Endothelial cell of umbilical vein (primary cell): Measurements from ENCODE around the gene RPH3AL. TPM values are rescaled to one million over a fixed set of nuclear protein-coding genes. Genes with fewer than 3 reads are reported as not detected.

Experiments
- BruUV-seq: library from RNA; stranded (reverse); fragments of 400-500 nt; replicated peaks from 2 replicates; lab custom pipeline; 2021; lab: Mats Ljungman, UMichigan
- CTCF ChIA-PET: fragments of 300-600, 350-600 bp; sonication (Branson Sonifier 250); formaldehyde crosslinking; loops from one replicate; lab custom pipeline; 2021; ENCODE audit warnings: antibody characterized with exemption, inconsistent platforms; lab: Charles Lee
- POLR2A ChIA-PET: fragments of 300-600, 350-600 bp; sonication (Branson Sonifier 250); formaldehyde crosslinking; loops from one replicate; lab custom pipeline; 2021; ENCODE audit warnings: antibody characterized with exemption, inconsistent platforms; lab: Charles Lee
- DNase-seq: peaks from one replicate; pipeline ENCODE4 v3.0.0-alpha.2; 2011; ENCODE audit warnings: low read depth, low spot score
- FAIRE-seq: peaks from 2 replicates; lab custom pipeline; 2011; peaks lifted over from hg19 to GRCh38; lab: Jason Lieb, UNC
- H2AFZ ChIP-seq: 2 replicates; pipeline ENCODE4 v1.6.0; 2012; ENCODE audit warnings: low read depth, low read length, control low read depth, inconsistent platforms
- H3K27ac ChIP-seq: 2 replicates; pipeline ENCODE4 v1.5.1; 2011; ENCODE audit warnings: low read depth, mild to moderate bottlenecking, control low read depth, low read length, moderate library complexity; ENCODE audit not compliant: insufficient read depth
- H3K27me3 ChIP-seq, 2 experiments: 2 replicates each; pipeline versions ENCODE4 v1.6.0 to v1.6.1; 2011; ENCODE audit warnings: low read length in 2 of 2, mixed read lengths in 1 of 2; ENCODE audit not compliant: control insufficient read depth in 2 of 2, insufficient read depth in 2 of 2
- H3K36me3 ChIP-seq, 2 experiments: 2 replicates in 1 of 2; 3 replicates in 1 of 2; pipeline ENCODE4 v1.5.1; 2011; ENCODE audit warnings: low read length in 2 of 2, mild to moderate bottlenecking in 1 of 2, moderate library complexity in 1 of 2; ENCODE audit not compliant: control insufficient read depth in 2 of 2, insufficient read depth in 2 of 2; ENCODE audit errors: extremely low read depth in 1 of 2
- H3K4me1 ChIP-seq: 3 replicates; pipeline ENCODE4 v1.5.1; 2011; ENCODE audit warnings: mild to moderate bottlenecking, low read length; ENCODE audit not compliant: control insufficient read depth, insufficient read depth; ENCODE audit errors: extremely low read depth
- H3K4me2 ChIP-seq: 2 replicates; pipeline ENCODE4 v1.6.1; 2011; ENCODE audit warnings: low read length, control low read depth, mixed read lengths; ENCODE audit not compliant: insufficient read depth
- H3K4me3 ChIP-seq, 3 experiments: fragments of 200-600 bp in 1 of 3; sonication (generic), shearing (Covaris generic) in 1 of 3; replicated peaks in 1 of 3; 2 replicates each; pipeline ENCODE4 v1.5.1; 2011 to 2016; ENCODE audit warnings: control low read depth in 3 of 3, low read length in 3 of 3, mild to moderate bottlenecking in 2 of 3, inconsistent platforms in 1 of 3, low read depth in 1 of 3, moderate library complexity in 1 of 3; ENCODE audit not compliant: insufficient read depth in 1 of 3
- H3K79me2 ChIP-seq: 2 replicates; pipeline ENCODE4 v1.6.0; 2012; ENCODE audit warnings: low read length, inconsistent platforms; ENCODE audit not compliant: control insufficient read depth, insufficient read depth
- H3K9ac ChIP-seq: replicated peaks from 2 replicates; pipeline ENCODE3; 2011; ENCODE audit warnings: low read length, control low read depth; ENCODE audit not compliant: insufficient read depth; ENCODE audit errors: extremely low read depth
- H3K9me1 ChIP-seq: replicated peaks from 3 replicates; pipeline ENCODE4 v1.6.0; 2011; ENCODE audit warnings: mild to moderate bottlenecking, low read length; ENCODE audit not compliant: control insufficient read depth, insufficient read depth; ENCODE audit errors: extremely low read depth
- H3K9me3 ChIP-seq: replicated peaks from 2 replicates; pipeline ENCODE4 v1.5.1; 2012; ENCODE audit warnings: low read length, inconsistent platforms; ENCODE audit not compliant: control insufficient read depth, insufficient read depth
- H4K20me1 ChIP-seq: replicated peaks from 2 replicates; pipeline ENCODE3; 2011; ENCODE audit warnings: mild to moderate bottlenecking, low read length; ENCODE audit not compliant: control insufficient read depth, insufficient read depth; ENCODE audit errors: extremely low read depth
- CTCF ChIP-seq, 2 donors: IDR thresholded peaks; 1 replicate in 1 of 2; 2 replicates in 1 of 2; pipeline ENCODE4 v1.5.1; 2011; ENCODE audit warnings: low read length in 2 of 2, mild to moderate bottlenecking in 2 of 2, moderate library complexity in 2 of 2, control low read depth in 1 of 2, inconsistent platforms in 1 of 2, low read depth in 1 of 2; ENCODE audit not compliant: insufficient read depth in 1 of 2; ENCODE audit errors: extremely low read depth in 1 of 2
- EZH2 ChIP-seq: IDR thresholded peaks from 2 replicates; pipeline ENCODE4 v1.6.1; 2012; ENCODE audit warnings: borderline replicate concordance, low read depth, mild to moderate bottlenecking, moderate library complexity, low read length, inconsistent platforms; ENCODE audit not compliant: severe bottlenecking
- FOS ChIP-seq: IDR thresholded peaks from 2 replicates; pipeline ENCODE4 v1.6.1; 2011; ENCODE audit warnings: mild to moderate bottlenecking, low read length, moderate library complexity, borderline replicate concordance; ENCODE audit not compliant: insufficient read depth
- GATA2 ChIP-seq: IDR thresholded peaks from 2 replicates; pipeline ENCODE4 v1.7.0; 2011; ENCODE audit warnings: low read depth, mild to moderate bottlenecking, moderate library complexity, mixed read lengths, low read length; ENCODE audit not compliant: insufficient read length, insufficient read depth
- JUN ChIP-seq: IDR thresholded peaks from 2 replicates; pipeline ENCODE4 v1.6.1; 2011; ENCODE audit warnings: borderline replicate concordance, low read depth; ENCODE audit not compliant: insufficient read length, insufficient read depth
- MAX ChIP-seq: IDR thresholded peaks from 2 replicates; pipeline ENCODE4 v1.6.1; 2011; ENCODE audit not compliant: insufficient read depth, insufficient read length
- MYC ChIP-seq: IDR thresholded peaks from one replicate; pipeline ENCODE4 v1.6.1; 2011; ENCODE audit warnings: mild to moderate bottlenecking, low read depth, low read length
- POLR2A ChIP-seq: IDR thresholded peaks from 2 replicates; pipeline ENCODE4 v1.6.1; 2012; ENCODE audit warnings: low read depth, mild to moderate bottlenecking, control low read depth, low read length
- POLR2AphosphoS5 ChIP-seq: IDR thresholded peaks from 2 replicates; pipeline ENCODE4 v1.6.1; 2012; ENCODE audit warnings: low read depth, mild to moderate bottlenecking, control low read depth, low read length, moderate library complexity; ENCODE audit not compliant: insufficient read depth
- dilution Hi-C: fragments of 300-500 bp; cut with MboI; formaldehyde crosslinking; loops from one replicate; pipeline ENCODE4 v1.15.0; 2019; ENCODE audit warnings: low sequenced_read_pairs; ENCODE audit not compliant: extremely low pct_ligation_motif_present
- intact Hi-C: fragments of 100-400 bp; cut with micrococcal nuclease; formaldehyde crosslinking; loops from one replicate; pipeline ENCODE4 v1.10.0; 2022
- polyA plus RNA-seq, 4 experiments: library from polyadenylated mRNA; depleted of rRNA in 3 of 4; stranded (reverse) in 3 of 4; unstranded in 1 of 4; fragments of >200 nt; gene quantifications; 2 replicates each; pipeline versions ENCODE4 v1.2.1 to v1.2.3, GENCODE V29; 2011 to 2012; ENCODE audit warnings: missing spikeins in 1 of 4
- total RNA-seq: library from RNA; stranded (reverse); gene quantifications from 2 replicates; pipeline ENCODE4 v1.2.3, GENCODE V29; 2021

The RPH3AL gene
- total and polyA plus RNA-seq, 2 donors (not counting 3 experiments of a cell fraction or from before 2014, with no cell fraction given), result 4.1 to 7.0 TPM

- no peaks in the 10 kb centered on the region for H3K79me2 ChIP-seq
- no peak overlapping the region for H3K27ac ChIP-seq
- FAIRE-seq (no peak), DNase-seq (no peak)
- ChIA-PET CTCF (no interaction called here), POLR2A (no interaction called here)
- dilution Hi-C loops (no loop called here), intact Hi-C loops (no loop called here)
- H2AFZ ChIP-seq, result no peak overlapping the region
- BruUV-seq, result no TSS peak
- no peak overlapping the region for H3K4me2 ChIP-seq
- no peaks in the 10 kb centered on the region for H3K36me3 ChIP-seq
- no peak overlapping the region for H3K4me3 ChIP-seq
- TF ChIP-seq EZH2 (no peak), MAX (no peak), MYC (no peak), POLR2A (no peak), GATA2 (no peak), CTCF (IDR thresholded peaks at IDR 0.05; ENCODE audit: extremely low read depth in 1 of 2, insufficient read depth in 1 of 2, low read depth in 1 of 2, low read length in 2 of 2) (no peak), FOS (no peak), JUN (no peak), POLR2AphosphoS5 (no peak)
- H4K20me1 ChIP-seq, result no peaks in the 10 kb centered on the region
- no peaks in the 10 kb centered on the region for H3K27me3 ChIP-seq
- no peaks in the 10 kb centered on the region for H3K4me1 ChIP-seq
- no peaks in the 10 kb centered on the region for H3K9me1 ChIP-seq
- no peak overlapping the region for H3K9ac ChIP-seq
- H3K9me3 ChIP-seq, result no peaks in the 10 kb centered on the region
Observed at GRCh38 chr17:299546-299945, 53.1 kb downstream of the RPH3AL start.
